ENCODE data around the gene MSH3.
"Not testable (repeated sequence)": the region's sequence is repeated elsewhere in the genome, so short reads cannot be mapped to it uniquely, and the experiment has no call there.

Gene MSH3

GRCh38 chr5:80752427-80752826 lies 98.0 kb downstream of the MSH3 start:
- in situ Hi-C loops (cut with HindIII; ENCODE audit: low sequenced_read_pairs), result no loop called here

GRCh38 chr5:80753712-80754111 lies 99.3 kb downstream of the MSH3 start:
- in situ Hi-C loops (cut with HindIII; ENCODE audit: low sequenced_read_pairs), result no loop called here

- in situ Hi-C loops (cut with HindIII; ENCODE audit: low sequenced_read_pairs), result no loop called here
Observed at GRCh38 chr5:80754900-80755299, 100.4 kb downstream of the MSH3 start.

- in situ Hi-C loops (cut with HindIII; ENCODE audit: low sequenced_read_pairs), result no loop called here
Observed at GRCh38 chr5:80755626-80756025, 101.2 kb downstream of the MSH3 start.

- in situ Hi-C loops (cut with HindIII; ENCODE audit: low sequenced_read_pairs), result no loop called here
Observed at GRCh38 chr5:80756292-80756691, 101.8 kb downstream of the MSH3 start.

- in situ Hi-C loops (cut with HindIII; ENCODE audit: low sequenced_read_pairs), result no loop called here
Observed at GRCh38 chr5:80757290-80757689, 102.8 kb downstream of the MSH3 start.

- in situ Hi-C loops (cut with HindIII; ENCODE audit: low sequenced_read_pairs), result no loop called here
Observed at GRCh38 chr5:80759866-80760577, 105.6 kb downstream of the MSH3 start.

- in situ Hi-C loops (cut with HindIII; ENCODE audit: low sequenced_read_pairs), result no loop called here
Observed at GRCh38 chr5:80760680-80761079, 106.2 kb downstream of the MSH3 start.

GRCh38 chr5:80761176-80761575 lies 106.7 kb downstream of the MSH3 start:
- in situ Hi-C loops (cut with HindIII; ENCODE audit: low sequenced_read_pairs), result no loop called here

GRCh38 chr5:80761966-80762365 lies 107.5 kb downstream of the MSH3 start:
- in situ Hi-C loops (cut with HindIII; ENCODE audit: low sequenced_read_pairs), result no loop called here

- in situ Hi-C loops (cut with HindIII; ENCODE audit: low sequenced_read_pairs), result no loop called here
Observed at GRCh38 chr5:80762573-80762972, 108.1 kb downstream of the MSH3 start.

- in situ Hi-C loops (cut with HindIII; ENCODE audit: low sequenced_read_pairs), result no loop called here
Observed at GRCh38 chr5:80763211-80763610, 108.8 kb downstream of the MSH3 start.

GRCh38 chr5:80763873-80764647 lies 109.6 kb downstream of the MSH3 start:
- in situ Hi-C loops (cut with HindIII; ENCODE audit: low sequenced_read_pairs), result no loop called here

- in situ Hi-C loops (cut with HindIII; ENCODE audit: low sequenced_read_pairs), result no loop called here
Observed at GRCh38 chr5:80764786-80765185, 110.3 kb downstream of the MSH3 start.

- in situ Hi-C loops (cut with HindIII; ENCODE audit: low sequenced_read_pairs), result no loop called here
Observed at GRCh38 chr5:80777347-80778287, 123.2 kb downstream of the MSH3 start.

GRCh38 chr5:80780024-80780423 lies 125.6 kb downstream of the MSH3 start:
- in situ Hi-C loops (cut with HindIII; ENCODE audit: low sequenced_read_pairs), result no loop called here

GRCh38 chr5:80780761-80781285 lies 126.4 kb downstream of the MSH3 start:
- in situ Hi-C loops (cut with HindIII; ENCODE audit: low sequenced_read_pairs), result no loop called here

GRCh38 chr5:80781356-80781755 lies 126.9 kb downstream of the MSH3 start:
- in situ Hi-C loops (cut with HindIII; ENCODE audit: low sequenced_read_pairs), result no loop called here

- in situ Hi-C loops (cut with HindIII; ENCODE audit: low sequenced_read_pairs), result no loop called here
Observed at GRCh38 chr5:80782626-80783025, 128.2 kb downstream of the MSH3 start.

GRCh38 chr5:80783751-80784150 lies 129.3 kb downstream of the MSH3 start:
- in situ Hi-C loops (cut with HindIII; ENCODE audit: low sequenced_read_pairs), result not testable (repeated sequence)

GRCh38 chr5:80784451-80784850 lies 130.0 kb downstream of the MSH3 start:
- in situ Hi-C loops (cut with HindIII; ENCODE audit: low sequenced_read_pairs), result no loop called here
